CD4-positive, alpha-beta T cell treated with Interleukin-17A for 4 hours (primary cell): ENCODE results near the gene MTX3.

ENCODE experiments used
- DNase-seq: peaks from one replicate; pipeline ENCODE4 v3.0.0-alpha.2; 2020; ENCODE audit warnings: mixed read lengths

The MTX3 gene

DNA sequence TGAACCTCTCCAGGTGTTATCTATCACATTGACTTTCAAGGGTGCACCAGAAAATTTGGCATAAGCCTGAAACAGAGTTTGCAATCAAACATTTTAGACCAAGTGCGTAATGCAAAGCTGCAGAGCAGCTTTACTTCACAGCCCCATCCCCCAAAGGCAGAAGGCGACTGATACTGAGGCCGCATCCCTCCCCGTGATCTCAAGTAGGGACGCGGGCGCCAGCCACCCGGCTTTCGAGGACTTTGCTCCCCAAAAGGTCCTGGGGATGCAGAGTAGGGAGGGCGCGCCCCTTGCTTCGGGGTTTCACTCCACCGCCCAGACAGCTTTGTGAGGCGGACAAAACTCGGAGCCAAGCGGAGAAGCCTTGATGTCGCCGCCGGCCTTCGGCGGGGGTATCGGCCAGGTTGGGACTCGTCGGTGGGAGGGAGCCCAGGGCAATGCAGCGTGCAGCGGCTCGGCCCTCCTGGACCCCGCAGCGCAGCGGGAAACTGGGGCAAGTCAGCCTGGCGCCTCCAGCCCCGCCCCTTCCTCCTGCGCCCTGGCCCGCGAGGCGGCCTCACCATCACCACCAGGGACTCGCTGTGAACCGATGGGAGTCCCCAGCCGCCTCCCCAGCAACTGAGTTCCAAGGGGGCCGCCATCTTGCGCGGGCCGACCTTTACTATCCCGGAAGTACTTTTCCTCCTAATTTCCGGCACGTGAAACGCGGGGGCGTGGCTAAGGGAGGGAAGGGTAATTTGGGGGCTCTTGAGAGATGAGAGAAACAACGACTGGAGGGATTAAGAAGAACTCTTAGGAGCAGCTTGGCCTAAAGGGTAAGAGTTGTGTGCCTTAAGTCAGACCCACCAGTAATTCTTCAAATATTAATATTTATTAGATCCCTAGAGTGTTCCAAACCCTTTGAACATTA, at the start of gene MTX3:
TSS of gene MTX3 (minus strand) at position 665 of the 910 bp plus-strand sequence. CDS start at position 641, 24 bp downstream.
- peak; percentile 89 for DNase-seq

DNA sequence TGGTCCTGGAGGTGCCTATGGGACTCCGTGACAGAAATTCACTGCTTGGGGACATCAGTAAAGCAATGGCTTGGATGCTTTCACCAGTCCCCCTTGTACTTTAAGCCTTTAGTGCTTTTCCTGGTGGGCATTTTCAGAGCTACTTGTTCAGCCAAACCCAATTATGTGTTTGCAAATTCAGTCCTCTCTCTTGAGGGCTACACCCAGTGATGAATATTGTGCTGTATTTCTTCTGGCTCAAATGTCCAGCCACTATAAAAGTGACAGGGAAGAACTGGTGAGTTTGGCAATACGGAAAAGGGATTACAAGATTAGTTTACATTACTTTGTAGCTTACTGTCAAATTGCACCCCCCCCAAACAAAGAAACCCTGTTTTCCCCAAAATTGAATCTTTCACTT, 48.6 kb upstream of the MTX3 start:
- DNase-seq, result no peak

- DNase-seq, result no peak
Measured at GRCh38 chr5:80037366-80037765, 46.3 kb upstream of the MTX3 start.

GRCh38 chr5:80036615-80037014, 45.6 kb upstream of the MTX3 start:
- no peak for DNase-seq

- no peak for DNase-seq
Measured at GRCh38 chr5:80035839-80036238, 44.8 kb upstream of the MTX3 start.

DNA sequence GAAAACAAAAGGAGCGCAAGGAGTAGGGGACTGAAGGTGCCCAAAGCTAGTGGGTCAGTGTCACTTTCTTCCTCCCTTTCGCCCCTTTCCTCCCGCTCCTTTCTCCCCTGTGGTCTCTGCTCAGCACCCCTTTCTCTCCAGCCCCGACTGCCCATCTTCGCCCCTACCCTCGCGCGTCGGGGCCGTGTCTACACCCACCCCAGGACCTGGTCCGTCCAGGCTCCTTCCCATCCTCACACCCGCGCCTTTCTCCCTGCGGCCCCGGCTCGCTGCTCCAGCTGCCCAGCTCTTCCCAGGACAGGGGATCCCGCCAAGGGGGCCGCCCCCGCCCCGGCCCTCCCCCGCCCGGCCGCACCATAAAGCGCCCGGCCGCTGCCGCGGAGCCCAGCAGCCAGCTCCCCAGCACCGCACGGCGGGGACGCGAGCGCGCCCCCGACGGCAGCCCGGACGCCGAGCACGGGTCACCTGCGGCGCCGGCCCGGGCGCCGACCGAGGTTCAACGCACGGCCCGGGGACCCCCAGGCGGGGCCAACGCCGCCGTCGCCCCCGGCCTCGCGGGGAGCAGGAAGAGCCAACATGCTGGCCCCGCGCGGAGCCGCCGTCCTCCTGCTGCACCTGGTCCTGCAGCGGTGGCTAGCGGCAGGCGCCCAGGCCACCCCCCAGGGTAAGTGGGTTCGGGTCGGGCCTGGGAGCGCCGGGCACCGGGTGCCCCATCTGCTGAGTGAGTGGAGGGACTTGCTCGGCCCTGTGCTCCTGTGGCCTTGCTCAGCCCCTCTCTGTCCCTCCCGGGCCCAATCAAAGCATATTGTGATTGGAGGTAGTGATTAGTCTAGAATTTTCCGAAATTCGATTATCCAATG, 44.1 kb upstream of the MTX3 start, which contains the start of gene THBS4:
TSS of gene THBS4 (plus strand) at position 387 of the 860 bp plus-strand sequence. CDS start at position 577, 190 bp downstream.
- DNase-seq, result no peak

- DNase-seq, result no peak
Measured at GRCh38 chr5:80034559-80034958, 43.5 kb upstream of the MTX3 start.

DNA sequence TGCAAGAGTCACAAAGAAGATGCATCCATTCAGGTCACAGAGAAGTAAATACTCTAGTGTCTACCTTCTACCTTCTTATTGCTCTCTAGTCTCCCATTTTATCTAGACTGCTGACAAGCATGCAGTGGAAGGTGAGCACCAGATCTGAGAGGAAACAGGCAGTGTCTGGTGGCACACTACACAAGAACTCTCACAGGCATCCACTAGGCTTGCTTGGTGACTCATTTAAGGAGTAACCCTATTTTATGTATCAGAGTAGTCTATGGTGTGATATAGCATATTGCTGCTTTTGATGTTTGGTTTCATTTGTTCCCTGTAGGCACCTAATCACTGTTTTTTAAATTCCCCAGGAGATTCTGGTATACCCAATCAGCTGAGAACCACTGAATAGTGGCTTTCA, 42.5 kb upstream of the MTX3 start:
- DNase-seq, result no peak

GRCh38 chr5:80031109-80031508, 40.0 kb upstream of the MTX3 start:
- DNase-seq, result no peak

- DNase-seq, result no peak
Measured at GRCh38 chr5:80026841-80027240, 35.8 kb upstream of the MTX3 start.

DNA sequence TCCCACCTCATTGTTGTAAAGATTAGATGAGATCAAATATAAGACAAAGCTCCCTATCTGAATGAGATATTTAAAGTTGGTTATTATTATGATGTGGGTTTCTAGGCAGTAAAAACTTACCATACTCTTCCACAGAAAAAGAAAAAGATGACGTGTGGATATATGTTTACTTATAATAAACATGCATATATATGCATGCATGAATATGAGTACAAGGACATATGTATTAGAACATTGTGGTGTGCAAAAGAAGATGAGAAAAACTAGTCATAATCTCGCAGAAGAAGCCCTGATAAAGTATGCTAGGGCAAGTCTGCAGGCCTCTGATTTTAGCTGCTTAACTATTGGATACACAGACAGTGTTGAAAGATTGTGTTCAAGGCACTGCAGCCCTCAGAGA, 34.0 kb upstream of the MTX3 start:
- no peak for DNase-seq

DNA sequence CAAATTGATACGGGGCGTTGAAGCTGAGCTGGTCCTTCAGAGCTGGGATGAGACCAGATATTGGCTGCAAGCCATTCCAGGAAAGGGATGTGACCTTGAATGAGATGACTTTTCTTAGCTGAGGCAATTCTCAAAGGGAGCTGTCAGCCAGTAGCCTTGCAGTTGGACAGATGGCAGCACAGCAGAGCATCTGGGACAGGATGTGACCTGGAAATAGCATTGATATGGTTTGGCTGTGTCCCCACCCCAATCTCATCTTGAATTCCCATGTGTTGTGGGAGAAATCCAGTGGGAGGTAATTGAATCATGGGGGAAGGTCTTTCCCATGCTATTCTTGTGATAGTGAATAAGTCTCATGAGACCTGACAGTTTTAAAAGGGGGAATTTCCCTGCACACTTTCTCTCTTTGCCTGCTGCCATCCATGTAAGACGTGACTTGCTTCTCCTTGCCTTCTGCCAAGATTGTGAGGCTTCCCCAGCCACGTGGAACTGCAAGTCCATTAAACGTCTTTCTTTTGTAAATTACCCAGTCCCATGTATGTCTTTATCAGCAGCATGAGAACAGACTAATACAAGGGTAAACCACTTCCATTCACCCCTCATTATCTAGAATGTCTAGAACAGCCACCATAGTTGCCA, 19.8 kb upstream of the MTX3 start:
- no peak for DNase-seq

- no peak for DNase-seq
Measured at GRCh38 chr5:80008995-80009765, 18.1 kb upstream of the MTX3 start.

DNA sequence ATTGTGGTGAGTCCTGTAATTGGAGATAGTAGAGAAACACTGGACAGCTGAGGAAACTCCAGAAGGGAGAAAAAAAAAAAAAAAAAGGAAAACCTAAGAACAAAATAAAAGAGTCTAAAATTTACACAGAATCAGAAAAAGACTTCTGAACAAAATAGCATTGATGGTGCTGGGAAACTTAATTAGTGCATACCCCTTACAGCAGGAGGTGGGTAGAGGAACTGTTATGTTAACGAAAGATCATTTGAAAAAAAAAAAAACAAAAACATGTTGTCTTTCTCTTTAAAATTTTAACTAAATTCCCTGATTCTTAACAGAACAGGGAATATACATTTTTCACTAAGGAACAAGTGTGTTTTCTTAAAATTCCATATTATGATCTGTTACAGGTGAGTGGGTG, 11.6 kb upstream of the MTX3 start:
- no peak for DNase-seq

- no peak for DNase-seq
Measured at GRCh38 chr5:79999722-80000121, 8.7 kb upstream of the MTX3 start.

DNA sequence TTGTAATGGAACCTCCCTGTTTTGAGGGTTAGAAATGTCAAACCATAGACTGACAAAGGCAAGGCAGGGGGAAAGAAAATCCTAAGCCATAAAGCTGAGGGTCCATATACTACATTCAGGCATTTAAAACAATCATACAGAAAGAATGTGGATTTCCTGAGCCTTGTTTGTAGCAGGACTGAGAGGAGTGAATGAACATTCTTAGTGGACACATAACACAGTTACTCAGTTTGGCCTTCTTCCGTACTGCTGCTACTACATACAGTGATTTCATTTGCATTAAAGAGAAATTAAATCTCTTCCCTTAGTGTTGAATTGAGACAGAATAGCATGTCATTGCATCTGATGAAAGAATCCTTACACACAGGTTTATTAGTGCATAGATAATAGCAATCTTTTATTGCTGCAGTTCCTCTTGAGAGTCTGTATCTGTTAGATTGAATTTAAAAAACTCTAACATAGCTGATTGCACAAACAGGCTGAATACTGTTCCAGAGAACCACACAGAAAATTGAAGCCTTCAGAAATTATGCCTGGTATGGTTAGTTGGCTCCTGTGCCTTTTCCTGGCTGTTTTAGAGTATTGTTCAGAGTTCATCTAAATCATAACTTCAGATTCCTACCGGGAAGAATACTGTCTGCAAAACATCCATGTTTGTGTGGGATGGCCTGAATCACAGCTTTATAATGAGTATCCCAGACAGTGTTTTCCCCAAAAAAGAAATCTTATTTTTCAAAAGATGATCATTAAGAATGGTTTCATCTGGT, 2.0 kb upstream of the MTX3 start:
- DNase-seq, result no peak

- no peak for DNase-seq
Measured at GRCh38 chr5:79990205-79990597, 861 bp downstream of the MTX3 start.

GRCh38 chr5:79986260-79986659, 4.8 kb downstream of the MTX3 start:
- no peak for DNase-seq

GRCh38 chr5:79985288-79985687, 5.8 kb downstream of the MTX3 start:
- no peak for DNase-seq

GRCh38 chr5:79984363-79984762, 6.7 kb downstream of the MTX3 start:
- no peak for DNase-seq

DNA sequence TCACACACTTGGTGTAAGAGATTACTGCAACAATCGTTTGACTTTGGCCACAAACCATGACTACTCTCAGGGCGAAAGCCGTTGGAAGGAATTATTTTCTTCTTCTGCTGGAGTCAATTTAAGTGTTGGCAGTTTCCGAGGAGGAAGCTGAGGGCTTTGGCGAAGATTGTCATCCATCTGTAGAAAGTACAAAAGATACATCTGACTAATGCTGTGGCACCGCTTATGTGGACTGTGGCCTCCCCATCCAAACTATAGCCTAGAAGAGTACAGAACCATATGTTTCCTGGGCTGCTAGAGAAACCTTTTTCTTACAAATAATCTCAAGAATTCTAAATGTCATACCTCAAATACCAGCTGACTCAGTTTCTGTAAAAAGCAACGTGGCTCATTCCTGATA, 7.4 kb downstream of the MTX3 start:
- DNase-seq, result no peak

GRCh38 chr5:79982136-79982535, 8.9 kb downstream of the MTX3 start:
- no peak for DNase-seq
